WI38 (cell line): ENCODE measurements around the gene PTPRT.

Source experiments
- H3K4me3 ChIP-seq: 2 replicates; pipeline ENCODE4 v1.5.1; 2011; ENCODE audit warnings: low read depth, mild to moderate bottlenecking, control low read depth, low read length
- CTCF ChIP-seq: IDR thresholded peaks from 2 replicates; pipeline ENCODE4 v1.5.1; 2012; ENCODE audit warnings: low read depth, mild to moderate bottlenecking, control low read depth, low read length

PTPRT gene

GRCh38 chr20:42391807-42392206, 797.9 kb downstream of the PTPRT start:
- H3K4me3 ChIP-seq: no peak overlapping the region
- TF ChIP-seq CTCF: no peak

- H3K4me3 ChIP-seq: no peak overlapping the region
- TF ChIP-seq CTCF: no peak
These were observed 809.4 kb downstream of the PTPRT start for GRCh38 chr20:42380287-42380686.

- no peak overlapping the region for H3K4me3 ChIP-seq
- no peak for TF ChIP-seq CTCF
These were observed 810.3 kb downstream of the PTPRT start for GRCh38 chr20:42379385-42379784.

- no peak overlapping the region for H3K4me3 ChIP-seq
- no peak for TF ChIP-seq CTCF
These were observed 810.9 kb downstream of the PTPRT start for GRCh38 chr20:42378826-42379225.

GRCh38 chr20:42376131-42376530, 813.6 kb downstream of the PTPRT start:
- TF ChIP-seq CTCF: no peak
- no peak overlapping the region for H3K4me3 ChIP-seq

GRCh38 chr20:42373049-42373448, 816.7 kb downstream of the PTPRT start:
- no peak for TF ChIP-seq CTCF
- H3K4me3 ChIP-seq: no peak overlapping the region

GRCh38 chr20:42370075-42370474, 819.6 kb downstream of the PTPRT start:
- H3K4me3 ChIP-seq: no peak overlapping the region
- no peak for TF ChIP-seq CTCF
